Esophagus squamous epithelium (tissue), 5 donors: ENCODE measurements around the gene HHIPL2. TPM values are rescaled to one million over a fixed set of nuclear protein-coding genes. Genes with fewer than 3 reads are reported as not detected.

Experiments used
- DNase-seq: peaks from one replicate; lab custom pipeline; 2025; lab: John Stamatoyannopoulos, UW
- H3K27ac ChIP-seq, 4 donors: fragments of 200-600 bp; sonication (generic); one replicate each; pipeline ENCODE4 v1.5.1; 2016 to 2019; ENCODE audit warnings: mild to moderate bottlenecking in 1 of 4
- H3K27me3 ChIP-seq, 4 donors: fragments of 200-600 bp; sonication (generic); 1 replicate in 3 of 4; 2 replicates in 1 of 4; pipeline versions ENCODE4 v1.5.1 to v1.6.0; 2017 to 2021; ENCODE audit warnings: antibody characterized with exemption in 1 of 4
- H3K36me3 ChIP-seq, 3 donors: fragments of 200-600 bp; sonication (generic); one replicate each; pipeline ENCODE4 v1.5.1; 2016 to 2019
- H3K4me1 ChIP-seq, 3 donors: fragments of 200-600 bp; sonication (generic); one replicate each; pipeline ENCODE4 v1.5.1; 2017 to 2019
- H3K4me3 ChIP-seq, 4 donors: fragments of 200-600 bp; sonication (generic); 1 replicate in 3 of 4; 2 replicates in 1 of 4; pipeline ENCODE4 v1.5.1; 2016 to 2019; ENCODE audit warnings: mild to moderate bottlenecking in 2 of 4, moderate library complexity in 1 of 4
- H3K9me3 ChIP-seq, 3 donors: fragments of 200-600 bp; sonication (generic); one replicate each; pipeline ENCODE4 v1.5.1; 2016 to 2019
- CTCF ChIP-seq, 6 experiments: fragments of 450-650 bp in 4 of 6; fragments of 200-600 bp in 2 of 6; sonication (generic) in 2 of 6; IDR thresholded peaks; one replicate each; pipeline ENCODE4 v1.5.1; 2016 to 2019; ENCODE audit warnings: antibody characterized with exemption in 6 of 6, mild to moderate bottlenecking in 4 of 6, moderate library complexity in 4 of 6
- POLR2A ChIP-seq, 4 donors: fragments of 450-650 bp; IDR thresholded peaks; one replicate each; pipeline ENCODE4 v1.6.1; 2017; ENCODE audit warnings: antibody characterized with exemption in 4 of 4, mild to moderate bottlenecking in 4 of 4, moderate library complexity in 3 of 4
- WGBS, 2 donors: methylation state at CpG; one replicate each; pipeline ENCODE4 v1.1.5; 2018; 5-methylcytosine and 5-hydroxymethylcytosine counted together
- intact Hi-C: fragments of 100-400 bp; cut with DNase I; formaldehyde crosslinking; loops from one replicate; pipeline ENCODE4 v1.15.0; 2022
- total RNA-seq, 4 donors: library from RNA; depleted of rRNA; stranded (reverse); fragments of >200 nt; gene quantifications; one replicate each; pipeline ENCODE4 v1.1.0, GENCODE V29; 2016
- donor health status: DM: yes; HTN: yes; CAD: no.

Gene HHIPL2
- total RNA-seq, 4 donors from 2014 or later, result not detected

DNA sequence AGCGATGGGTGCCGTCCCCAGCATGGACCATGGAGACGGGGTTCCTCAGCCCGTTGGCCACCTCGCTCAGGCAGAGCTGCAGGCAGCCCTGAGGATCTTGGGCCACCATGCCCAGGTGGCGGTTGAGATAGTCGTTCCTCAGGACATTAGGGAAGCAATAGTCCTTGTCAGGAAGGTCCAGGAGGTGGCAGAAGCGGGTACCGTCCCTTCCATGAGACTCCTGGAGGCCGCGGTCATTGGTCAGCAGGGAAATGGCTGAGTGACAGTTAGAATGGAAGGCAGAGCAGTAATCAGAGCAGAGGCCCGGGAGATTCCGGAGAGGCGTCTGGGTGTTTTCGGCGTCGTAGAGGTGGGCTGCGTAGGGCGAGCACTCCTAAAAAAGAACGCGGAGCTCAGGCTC is 4.1 kb downstream of the HHIPL2 start:
- intact Hi-C loops, result no loop called here
- no peak for TF ChIP-seq POLR2A (IDR thresholded peaks at IDR 0.05)
- TF ChIP-seq CTCF (IDR thresholded peaks at IDR 0.05), result no peak
- Histone ChIP-seq H3K9me3 (no peaks in the 10 kb centered on the region), H3K4me1 (peaks cover 0 to 9% (median 0%) of the 10 kb centered on the region in 3 donors), H3K27me3 (peaks cover 0 to 62% (median 0%) of the 10 kb centered on the region in 4 donors), H3K27ac (no peak overlapping the region), H3K4me3 (no peak overlapping the region), H3K36me3 (no peaks in the 10 kb centered on the region)
- DNase-seq, result no peak
- 90% methylated on average over 15 of the region's 21 CpGs for WGBS, 2 donors

DNA sequence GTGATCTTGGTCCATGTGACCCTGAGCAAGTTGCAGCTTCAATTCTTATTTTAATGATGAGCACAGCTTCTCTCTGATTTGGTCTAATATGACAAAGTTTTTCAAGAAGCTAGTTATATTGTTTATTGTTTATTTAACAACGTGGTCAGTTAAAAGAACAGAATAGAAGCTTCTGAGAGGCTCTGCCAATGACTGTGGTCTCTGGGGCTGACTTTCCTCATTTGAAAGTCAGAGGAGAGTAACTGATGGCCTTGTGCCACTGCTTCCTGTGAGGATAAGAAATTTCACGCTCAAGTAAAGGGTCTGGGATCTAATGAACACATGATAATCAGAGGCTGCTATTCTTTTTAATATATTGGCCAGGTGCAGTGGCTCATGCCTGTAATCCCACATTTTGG is 7.3 kb downstream of the HHIPL2 start:
- intact Hi-C loops, result no loop called here
- 33 to 36% methylated on average over 2 of the region's 2 CpGs for WGBS, 2 donors
- no peak for DNase-seq
- Histone ChIP-seq H3K9me3 (no peaks in the 10 kb centered on the region), H3K27ac (no peak overlapping the region), H3K27me3 (peaks cover 0 to 30% (median 0%) of the 10 kb centered on the region in 4 donors), H3K36me3 (no peaks in the 10 kb centered on the region), H3K4me3 (no peak overlapping the region), H3K4me1 (no peaks in the 10 kb centered on the region)
- TF ChIP-seq CTCF (IDR thresholded peaks at IDR 0.05), result no peak
- TF ChIP-seq POLR2A (IDR thresholded peaks at IDR 0.05), result no peak

GRCh38 chr1:222539951-222540597 is 7.8 kb downstream of the HHIPL2 start:
- 79 to 81% methylated on average over 13 to 16 of the region's 16 CpGs for WGBS, 2 donors
- no peak for DNase-seq
- Histone ChIP-seq H3K27me3 (peaks cover 0 to 25% (median 0%) of the 10 kb centered on the region in 4 donors), H3K4me1 (no peaks in the 10 kb centered on the region), H3K4me3 (no peak overlapping the region), H3K27ac (no peak overlapping the region), H3K36me3 (no peaks in the 10 kb centered on the region), H3K9me3 (no peaks in the 10 kb centered on the region)
- intact Hi-C loops, result no loop called here
- TF ChIP-seq POLR2A (IDR thresholded peaks at IDR 0.05) (no peak), CTCF (IDR thresholded peaks at IDR 0.05) (no peak)

- WGBS, 2 donors, result 79 to 86% methylated on average over 5 of the region's 5 CpGs
Observed at GRCh38 chr1:222535455-222535854, 12.4 kb downstream of the HHIPL2 start.

More at GRCh38 chr1:222535455-222535854, 12.4 kb downstream of the HHIPL2 start:
- Histone ChIP-seq H3K36me3 (no peaks in the 10 kb centered on the region), H3K27ac (no peak overlapping the region), H3K27me3 (no peaks in the 10 kb centered on the region), H3K4me1 (no peaks in the 10 kb centered on the region), H3K4me3 (no peak overlapping the region), H3K9me3 (no peaks in the 10 kb centered on the region)
- intact Hi-C loops, result no loop called here
- DNase-seq, result no peak
- TF ChIP-seq POLR2A (IDR thresholded peaks at IDR 0.05) (no peak), CTCF (IDR thresholded peaks at IDR 0.05) (no peak)
